GM21737 (cell line): Measurements from ENCODE around the gene UNC79.

Experiments
- ATAC-seq: cut with Tn5 transposase; IDR thresholded peaks from one replicate; pipeline ENCODE4 v1.9.1; 2021; ENCODE audit warnings: mild to moderate bottlenecking, moderate library complexity; ENCODE audit not compliant: unreplicated experiment

UNC79 gene

GRCh38 chr14:93745603-93746273 is 315.0 kb downstream of the UNC79 start:
- ATAC-seq, result no peak

GRCh38 chr14:93747102-93747501 is 316.4 kb downstream of the UNC79 start:
- no peak for ATAC-seq

DNA sequence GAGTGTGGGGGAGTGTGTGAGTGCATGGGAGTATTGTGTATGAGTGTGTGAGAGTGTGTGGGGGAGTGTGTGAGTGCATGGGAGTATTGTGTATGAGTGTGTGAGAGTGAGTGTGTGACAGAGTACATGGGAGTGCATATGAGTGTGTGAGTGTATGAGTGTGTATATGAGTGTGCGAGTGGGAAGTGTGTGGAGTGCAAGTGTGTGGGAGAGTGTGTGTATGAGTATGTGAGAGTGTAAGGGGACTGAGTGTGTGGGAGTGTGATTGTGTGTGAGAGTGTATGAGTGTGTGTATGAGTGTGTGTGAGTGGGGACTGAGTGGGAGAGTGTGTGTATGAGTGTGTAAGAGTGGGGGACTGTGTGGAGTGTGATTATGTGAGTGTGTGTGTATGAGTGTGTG is 316.8 kb downstream of the UNC79 start:
- no peak for ATAC-seq

DNA sequence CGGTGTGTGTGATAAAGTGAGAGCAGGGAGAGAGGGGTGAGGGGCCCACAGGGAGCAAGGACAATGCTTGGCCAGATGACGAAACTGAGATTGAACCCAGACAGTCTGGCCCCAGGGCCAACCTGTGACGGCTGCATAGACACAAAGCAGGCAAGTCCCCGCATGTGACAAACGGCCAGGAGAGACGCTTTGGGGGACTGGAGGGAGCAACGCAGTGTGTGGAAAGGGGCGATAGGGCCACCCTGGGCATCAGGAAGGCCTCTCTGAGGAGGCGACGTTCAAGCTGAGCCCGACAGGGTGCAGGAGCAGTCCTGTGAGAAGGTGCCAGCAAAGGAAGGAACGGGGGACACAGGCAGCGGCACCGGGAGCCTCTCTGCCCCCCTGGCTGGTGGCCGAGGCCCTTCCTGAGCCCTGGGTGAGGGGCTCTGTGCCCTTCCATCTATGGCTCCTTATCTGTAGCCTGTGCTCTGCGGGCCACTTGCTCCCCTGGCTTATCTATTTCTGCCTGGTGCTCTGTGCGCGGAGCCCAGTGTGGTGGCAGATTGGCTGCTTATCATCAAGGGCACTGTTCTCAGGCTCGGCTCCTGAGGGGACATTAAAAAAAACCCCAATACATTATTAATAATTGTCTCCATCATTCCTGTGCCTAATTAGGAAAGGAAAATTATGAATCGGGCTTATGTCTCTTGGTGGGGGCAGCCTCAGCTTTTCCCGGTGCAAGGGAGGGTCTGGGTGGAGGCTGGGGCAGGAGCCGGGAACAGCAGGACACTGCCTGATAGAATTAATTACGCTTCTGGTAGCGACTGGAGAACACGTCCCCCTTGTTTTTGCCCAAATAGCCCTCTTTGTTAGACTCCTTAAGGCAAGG is 317.7 kb downstream of the UNC79 start:
- no peak for ATAC-seq

- no peak for ATAC-seq
Observed at GRCh38 chr14:93749076-93749420, 318.3 kb downstream of the UNC79 start.

GRCh38 chr14:93751946-93752655 is 321.4 kb downstream of the UNC79 start:
- ATAC-seq, result no peak

- ATAC-seq, result no peak
Observed at GRCh38 chr14:93752980-93753561, 322.3 kb downstream of the UNC79 start.

GRCh38 chr14:93753647-93754046 is 322.9 kb downstream of the UNC79 start:
- ATAC-seq, result no peak

DNA sequence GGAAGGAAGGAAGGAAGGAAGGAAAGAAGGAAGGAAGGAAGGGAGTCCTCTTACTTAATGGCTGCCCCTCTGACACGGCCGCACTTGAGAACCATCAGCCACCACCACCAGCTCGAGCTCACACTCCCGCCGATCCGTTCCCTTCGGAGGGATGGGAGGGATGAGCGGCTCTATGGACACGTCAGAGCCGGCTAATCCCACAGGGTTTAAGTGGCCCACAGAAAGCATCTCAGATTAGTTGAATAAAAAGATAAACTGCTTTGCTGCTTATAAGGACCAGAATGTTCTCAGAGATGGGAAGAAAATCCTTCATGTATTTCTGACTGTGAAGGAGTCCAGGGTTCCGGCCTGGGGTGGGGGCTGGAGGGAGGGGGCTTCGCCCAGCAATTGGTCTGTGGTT is 326.5 kb downstream of the UNC79 start:
- ATAC-seq, result no peak
